HCT116 (cell line): ENCODE measurements around the gene KCNQ1OT1. TPM values are rescaled to one million over a fixed set of nuclear protein-coding genes. Genes with fewer than 3 reads are reported as not detected.

ENCODE experiments used
- ATAC-seq: fragments of 200-7000 bp; cut with Tn5 transposase; 2 replicates; pipeline ENCODE4 v1.9.1; 2020; ENCODE audit warnings: mild to moderate bottlenecking, moderate library complexity
- BruUV-seq: library from RNA; stranded (reverse); fragments of 400-500 nt; replicated peaks from 2 replicates; lab custom pipeline; 2021; lab: Mats Ljungman, UMichigan
- CTCF ChIA-PET: fragments of 300-600 bp; sonication (Branson Sonifier 250); formaldehyde crosslinking; loops from one replicate; lab custom pipeline; 2021; ENCODE audit warnings: antibody characterized with exemption; lab: Charles Lee
- POLR2A ChIA-PET: fragments of 300-600, 350-600 bp; sonication (Branson Sonifier 250); formaldehyde crosslinking; loops from one replicate; lab custom pipeline; 2021; ENCODE audit warnings: antibody characterized with exemption; lab: Charles Lee
- RAD21 ChIA-PET, 2 experiments: fragments of 300-600 bp; sonication (Branson Sonifier 250); formaldehyde crosslinking; loops; one replicate each; lab custom pipeline; 2023; ENCODE audit warnings: low total read pairs in 2 of 2; ENCODE audit not compliant: uncharacterized antibody in 2 of 2, unreplicated experiment in 2 of 2, low non-redundant PET in 1 of 2; lab: Charles Lee
- DNase-seq: peaks from one replicate; pipeline ENCODE4 v3.0.0-alpha.2; 2010; ENCODE audit warnings: low read depth, low spot score
- H2AFZ ChIP-seq: fragments of 200-600 bp; shearing (Covaris generic), sonication (generic); 2 replicates; pipeline ENCODE4 v1.6.1; 2017; ENCODE audit warnings: low read depth, mixed run types, mixed read lengths, antibody characterized with exemption, low read length; ENCODE audit not compliant: poor library complexity, severe bottlenecking
- H3K27ac ChIP-seq: 2 replicates; pipeline ENCODE4 v1.5.1; 2012; ENCODE audit warnings: low read depth, low read length
- H3K27me3 ChIP-seq: fragments of 200-600 bp; sonication (generic); 2 replicates; pipeline ENCODE4 v1.6.1; 2016; ENCODE audit warnings: mixed run types, low read length, mixed read lengths; ENCODE audit not compliant: insufficient read depth
- H3K36me3 ChIP-seq, 2 experiments: fragments of 200-500 bp in 1 of 2; fragments of 200-600 bp in 1 of 2; sonication (Bioruptor generic) in 1 of 2; sonication (generic) in 1 of 2; 2 replicates each; pipeline versions ENCODE4 v1.5.1 to v1.6.1; 2014 to 2016; ENCODE audit warnings: low read length in 2 of 2, inconsistent platforms in 1 of 2, mixed read lengths in 1 of 2, mixed run types in 1 of 2; ENCODE audit not compliant: insufficient read depth in 2 of 2, control insufficient read depth in 1 of 2
- H3K4me1 ChIP-seq, 2 experiments: fragments of 200-600 bp in 1 of 2; sonication (generic) in 1 of 2; 2 replicates each; pipeline versions ENCODE4 v1.5.1 to v1.6.1; 2012 to 2017; ENCODE audit warnings: low read length in 2 of 2, inconsistent platforms in 1 of 2, mild to moderate bottlenecking in 1 of 2, mixed read lengths in 1 of 2, mixed run types in 1 of 2, moderate library complexity in 1 of 2; ENCODE audit not compliant: insufficient read depth in 2 of 2, control insufficient read depth in 1 of 2
- H3K4me2 ChIP-seq: fragments of 200-600 bp; sonication (generic); 2 replicates; pipeline ENCODE4 v1.6.1; 2017; ENCODE audit warnings: mixed run types, low read length, mixed read lengths
- H3K4me3 ChIP-seq, 2 experiments: fragments of 200-600 bp in 1 of 2; sonication (generic) in 1 of 2; replicated peaks in 1 of 2; 2 replicates each; pipeline ENCODE4 v1.5.1; 2011 to 2016; ENCODE audit warnings: low read length in 2 of 2, control low read depth in 1 of 2, low read depth in 1 of 2, mild to moderate bottlenecking in 1 of 2, mixed read lengths in 1 of 2, mixed run types in 1 of 2
- H3K79me2 ChIP-seq: fragments of 200-600 bp; sonication (generic); 2 replicates; pipeline ENCODE4 v1.6.1; 2017; ENCODE audit warnings: mild to moderate bottlenecking, mixed run types, low read length, moderate library complexity, mixed read lengths; ENCODE audit not compliant: insufficient read depth
- H3K9ac ChIP-seq: fragments of 200-600 bp; sonication (generic); 2 replicates; pipeline ENCODE4 v1.6.1; 2016; ENCODE audit warnings: low read length, mixed read lengths
- H3K9me2 ChIP-seq: fragments of 200-600 bp; sonication (generic), shearing (Covaris generic); 2 replicates; pipeline ENCODE4 v1.6.1; 2017; ENCODE audit warnings: mixed run types, mild to moderate bottlenecking, moderate library complexity; ENCODE audit not compliant: insufficient read depth
- H3K9me3 ChIP-seq, 2 experiments: fragments of 200-500 bp in 1 of 2; fragments of 200-600 bp in 1 of 2; sonication (Bioruptor generic) in 1 of 2; sonication (generic) in 1 of 2; 2 replicates each; pipeline ENCODE4 v1.6.1; 2014 to 2017; ENCODE audit warnings: low read length in 2 of 2, mixed read lengths in 2 of 2, inconsistent platforms in 1 of 2, low read depth in 1 of 2, mild to moderate bottlenecking in 1 of 2, mixed run types in 1 of 2, moderate library complexity in 1 of 2; ENCODE audit not compliant: control insufficient read depth in 1 of 2, insufficient read depth in 1 of 2
- H4K20me1 ChIP-seq: fragments of 200-600 bp; sonication (generic), shearing (Covaris generic); 2 replicates; pipeline ENCODE4 v1.6.1; 2017; ENCODE audit warnings: mixed run types, mild to moderate bottlenecking, moderate library complexity; ENCODE audit not compliant: insufficient read depth
- EZH2phosphoT487 ChIP-seq: fragments of 200-600 bp; IDR thresholded peaks from 2 replicates; pipeline ENCODE4 v1.6.1; 2018; ENCODE audit warnings: antibody characterized with exemption, borderline replicate concordance
- JUND ChIP-seq: IDR thresholded peaks from 2 replicates; pipeline ENCODE4 v1.6.1; 2012
- MAX ChIP-seq: IDR thresholded peaks from 2 replicates; pipeline ENCODE4 v1.6.1; 2012
- RAD21 ChIP-seq: IDR thresholded peaks from 2 replicates; pipeline ENCODE4 v1.6.1; 2012; ENCODE audit warnings: low read depth, mild to moderate bottlenecking
- REST ChIP-seq: IDR thresholded peaks from 2 replicates; pipeline ENCODE4 v1.6.1; 2012; ENCODE audit warnings: low read depth
- TCF7L2 ChIP-seq: IDR thresholded peaks from 2 replicates; pipeline ENCODE4 v1.7.0; 2011; ENCODE audit warnings: borderline replicate concordance, inconsistent platforms; ENCODE audit not compliant: insufficient read depth, insufficient read length; ENCODE audit errors: extremely low read depth
- ZBTB33 ChIP-seq: IDR thresholded peaks from 2 replicates; pipeline ENCODE4 v1.6.1; 2011; ENCODE audit warnings: mild to moderate bottlenecking, low read length, moderate library complexity; ENCODE audit not compliant: insufficient replicate concordance; ENCODE audit errors: extremely low read depth
- intact Hi-C: fragments of 100-400 bp; cut with micrococcal nuclease; formaldehyde crosslinking; loops from 2 replicates; pipeline ENCODE4 v1.10.0; 2022
- total RNA-seq: library from RNA; stranded (reverse); gene quantifications from one replicate; pipeline ENCODE4 v1.2.1, GENCODE V29; 2021; ENCODE audit not compliant: unreplicated experiment

Gene KCNQ1OT1
- total RNA-seq, 1 experiment from 2014 or later = 1.1 TPM

- H3K4me3 ChIP-seq = no peak overlapping the region
- H2AFZ ChIP-seq = no peak overlapping the region
- no peak overlapping the region for H3K27ac ChIP-seq
- no peaks in the 10 kb centered on the region for H3K27me3 ChIP-seq
- no peak for DNase-seq
- no peaks in the 10 kb centered on the region for H4K20me1 ChIP-seq
- no peak overlapping the region for H3K4me2 ChIP-seq
- H3K9ac ChIP-seq = no peak overlapping the region
- TF ChIP-seq RAD21 (no peak), REST (no peak), MAX (no peak), JUND (no peak), TCF7L2 (no peak), EZH2phosphoT487 (no peak), ZBTB33 (no peak)
- no peaks in the 10 kb centered on the region; a peak in 1 of 4 replicates for H3K36me3 ChIP-seq
- ChIA-PET POLR2A (no interaction called here), RAD21 (no interaction called here), CTCF (no interaction called here)
- H3K9me2 ChIP-seq = no peaks in the 10 kb centered on the region
- ATAC-seq = no peak
- H3K4me1 ChIP-seq = no peaks in the 10 kb centered on the region
- H3K9me3 ChIP-seq = no peaks in the 10 kb centered on the region
- BruUV-seq = no TSS peak
- intact Hi-C loops = no loop called here
- H3K79me2 ChIP-seq = peaks cover 37% of the 10 kb centered on the region; the same call in 1 of the 2 replicates
Observed at GRCh38 chr11:2685566-2686359, 14.0 kb downstream of the KCNQ1OT1 start.
